Measurements from ENCODE around the gene MCRS1.

Gene MCRS1

DNA sequence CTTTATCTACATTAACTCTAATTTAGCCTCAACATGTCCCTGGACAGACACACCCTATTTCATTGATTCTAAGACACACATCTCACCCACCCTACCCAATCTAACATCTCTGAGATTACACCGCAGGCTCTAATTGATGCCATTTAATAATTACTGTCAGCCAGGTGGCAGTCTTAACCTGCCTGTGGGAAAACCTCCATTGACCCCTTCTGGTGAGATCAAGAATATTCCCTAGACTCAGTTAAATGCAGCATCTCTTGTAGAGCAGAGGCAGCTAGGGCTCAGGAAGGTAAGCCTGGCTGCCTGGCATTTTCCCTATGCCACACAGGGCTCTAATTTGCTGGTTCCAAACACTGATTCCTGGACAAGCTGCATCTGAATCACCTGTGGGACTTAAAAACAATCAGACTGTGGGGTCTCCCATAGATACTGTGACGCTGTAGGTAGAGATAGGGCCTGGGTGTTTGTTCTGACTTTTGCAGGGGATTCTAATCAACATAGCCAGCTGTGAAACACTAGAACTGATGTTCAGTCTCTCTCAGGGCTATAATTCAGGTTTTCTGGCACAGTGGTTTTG, 14.3 kb downstream of the MCRS1 start:
- TF ChIP-seq, protein P1, sequence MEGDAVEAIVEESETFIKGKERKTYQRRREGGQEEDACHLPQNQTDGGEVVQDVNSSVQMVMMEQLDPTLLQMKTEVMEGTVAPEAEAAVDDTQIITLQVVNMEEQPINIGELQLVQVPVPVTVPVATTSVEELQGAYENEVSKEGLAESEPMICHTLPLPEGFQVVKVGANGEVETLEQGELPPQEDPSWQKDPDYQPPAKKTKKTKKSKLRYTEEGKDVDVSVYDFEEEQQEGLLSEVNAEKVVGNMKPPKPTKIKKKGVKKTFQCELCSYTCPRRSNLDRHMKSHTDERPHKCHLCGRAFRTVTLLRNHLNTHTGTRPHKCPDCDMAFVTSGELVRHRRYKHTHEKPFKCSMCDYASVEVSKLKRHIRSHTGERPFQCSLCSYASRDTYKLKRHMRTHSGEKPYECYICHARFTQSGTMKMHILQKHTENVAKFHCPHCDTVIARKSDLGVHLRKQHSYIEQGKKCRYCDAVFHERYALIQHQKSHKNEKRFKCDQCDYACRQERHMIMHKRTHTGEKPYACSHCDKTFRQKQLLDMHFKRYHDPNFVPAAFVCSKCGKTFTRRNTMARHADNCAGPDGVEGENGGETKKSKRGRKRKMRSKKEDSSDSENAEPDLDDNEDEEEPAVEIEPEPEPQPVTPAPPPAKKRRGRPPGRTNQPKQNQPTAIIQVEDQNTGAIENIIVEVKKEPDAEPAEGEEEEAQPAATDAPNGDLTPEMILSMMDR (conservative IDR thresholded peaks at IDR 0.05; ENCODE audit: low read depth): peak; percentile 60
- CTCF ChIA-PET: interaction anchor here (0.5 to 2.7 kb wide), 11 partner anchors 8 to 265 kb away, joined by 3 to 18 read pairs (median 4); no protein-coding TSS in a partner anchor
- POLR2A ChIA-PET (ENCODE audit: low non-redundant PET): interaction anchor here (0.5 kb wide), 1 partner anchor 39 kb away, joined by 3 read pairs; no protein-coding TSS in a partner anchor
- H3K27ac ChIP-seq: no peak overlapping the region
- DNase-seq (ENCODE audit: low spot score): peak; percentile 70

DNA sequence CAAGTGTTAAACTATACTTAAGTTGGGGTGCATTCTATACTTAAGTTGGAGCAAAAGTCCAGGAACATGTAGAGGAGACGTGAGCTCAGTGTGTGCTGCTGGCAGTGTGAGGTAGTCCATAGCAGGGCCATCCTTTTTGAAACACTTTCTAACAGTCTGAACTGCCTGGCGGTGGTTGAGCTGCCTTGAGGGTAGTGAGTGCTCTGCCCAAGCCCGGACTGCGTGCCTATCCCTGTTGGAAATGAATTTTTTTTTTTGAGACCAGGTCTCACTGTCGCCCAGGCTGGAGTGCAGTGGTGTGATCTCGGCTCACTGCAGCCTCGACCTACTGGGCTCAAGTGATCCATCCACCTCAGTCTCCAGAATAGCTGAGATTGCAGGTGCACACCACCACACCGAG, 15.0 kb downstream of the MCRS1 start:
- POLR2A ChIA-PET (ENCODE audit: low non-redundant PET): interaction anchor here (1.0 kb wide), 1 partner anchor 14 kb away, joined by 4 read pairs; no protein-coding TSS in a partner anchor
- no peak for DNase-seq (ENCODE audit: low spot score)
- no peak overlapping the region for H3K27ac ChIP-seq
- CTCF ChIA-PET: interaction anchor here (0.6 to 2.7 kb wide), 8 partner anchors 8 to 286 kb away, joined by 3 to 18 read pairs (median 6); no protein-coding TSS in a partner anchor
- TF ChIP-seq, protein P1 (conservative IDR thresholded peaks at IDR 0.05; ENCODE audit: low read depth): no peak

DNA sequence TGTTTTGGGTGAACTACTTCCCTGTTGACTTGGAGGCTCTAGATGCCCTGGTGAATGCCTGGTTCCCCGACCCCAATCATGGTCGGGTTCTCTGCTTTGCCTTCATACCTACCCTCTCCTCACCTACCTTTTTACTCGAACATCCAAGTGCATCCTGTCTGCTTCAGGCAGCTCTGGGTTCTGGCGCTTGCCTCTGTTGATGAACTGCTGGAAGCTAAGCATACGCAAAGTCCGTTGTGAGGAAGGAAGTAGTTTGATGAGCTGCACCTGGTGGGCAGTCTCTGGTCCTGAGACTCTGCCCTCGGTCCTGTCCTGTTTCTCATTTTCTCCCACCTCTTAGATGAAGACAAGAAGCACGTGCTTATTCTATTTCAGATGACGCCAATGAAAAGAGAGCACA, 15.5 kb downstream of the MCRS1 start:
- TF ChIP-seq, protein P1 (conservative IDR thresholded peaks at IDR 0.05; ENCODE audit: low read depth): no peak
- POLR2A ChIA-PET (ENCODE audit: low non-redundant PET): interaction anchor here (1.0 kb wide), 1 partner anchor 15 kb away, joined by 4 read pairs; no protein-coding TSS in a partner anchor
- CTCF ChIA-PET: interaction anchor here (0.6 to 2.7 kb wide), 6 partner anchors 8 to 286 kb away, joined by 3 to 18 read pairs (median 6); no protein-coding TSS in a partner anchor
- DNase-seq (ENCODE audit: low spot score): no peak
- H3K27ac ChIP-seq: no peak overlapping the region

DNA sequence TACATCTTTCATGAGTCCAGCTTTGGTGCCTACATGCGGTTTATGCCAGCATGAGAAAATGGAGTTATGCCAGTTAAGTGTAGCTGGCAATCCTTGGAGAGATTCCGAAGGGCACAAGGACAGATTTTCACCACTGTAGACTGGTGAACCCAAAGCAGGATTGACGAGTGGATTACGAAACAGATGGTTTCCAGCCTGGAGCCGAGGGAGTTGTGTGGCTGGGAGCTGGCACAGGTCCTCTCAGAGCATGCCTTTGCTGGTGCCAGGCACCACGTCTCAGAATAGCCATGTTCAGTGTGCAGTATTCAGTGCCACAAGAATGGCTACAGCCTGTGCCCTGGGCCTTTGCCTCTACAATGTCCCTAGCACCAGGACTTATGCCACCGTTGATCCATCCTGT, 15.9 kb downstream of the MCRS1 start:
- POLR2A ChIA-PET (ENCODE audit: low non-redundant PET): interaction anchor here (1.0 kb wide), 1 partner anchor 15 kb away, joined by 4 read pairs; no protein-coding TSS in a partner anchor
- no peak overlapping the region for H3K27ac ChIP-seq
- TF ChIP-seq, protein P1 (conservative IDR thresholded peaks at IDR 0.05; ENCODE audit: low read depth): no peak
- DNase-seq (ENCODE audit: low spot score): no peak
- CTCF ChIA-PET: interaction anchor here (1.0 to 2.7 kb wide), 3 partner anchors 29 to 217 kb away, joined by 6 to 18 read pairs (median 7); no protein-coding TSS in a partner anchor

DNA sequence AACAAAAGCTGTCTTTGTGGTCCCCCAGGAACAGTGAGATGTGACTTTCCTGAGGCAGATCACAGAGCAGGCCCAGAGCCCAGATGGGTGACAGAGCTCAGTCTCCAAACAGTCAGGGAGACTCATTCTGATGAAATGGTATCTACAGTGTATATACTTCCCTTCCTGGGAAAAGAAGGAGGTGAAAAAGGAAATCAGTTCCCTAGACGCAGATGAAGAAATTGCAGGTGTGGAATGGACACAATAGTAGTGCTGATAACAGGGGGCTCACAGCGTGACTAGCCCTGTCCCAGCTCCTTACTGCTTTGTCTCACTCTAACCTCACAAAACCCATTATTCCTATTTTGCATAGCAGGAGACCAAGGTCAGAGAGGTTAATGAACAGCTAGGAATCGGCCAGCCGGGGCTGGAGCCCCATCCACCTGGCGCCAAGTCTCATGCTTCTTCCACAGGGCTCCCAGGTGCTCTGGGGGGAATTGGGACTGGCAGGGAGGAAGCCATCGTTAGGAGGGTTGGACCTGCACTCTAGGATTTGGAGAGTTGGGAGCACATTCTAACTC, 17.2 kb downstream of the MCRS1 start:
- ChIA-PET CTCF (interaction anchor here (0.5 to 0.6 kb wide), 2 partner anchors 183 to 451 kb away, joined by 3 read pairs; no protein-coding TSS in a partner anchor), POLR2A (ENCODE audit: low non-redundant PET) (no interaction called here)
- no peak for DNase-seq (ENCODE audit: low spot score)
- H3K27ac ChIP-seq: no peak overlapping the region
- TF ChIP-seq, protein P1 (conservative IDR thresholded peaks at IDR 0.05; ENCODE audit: low read depth): no peak

DNA sequence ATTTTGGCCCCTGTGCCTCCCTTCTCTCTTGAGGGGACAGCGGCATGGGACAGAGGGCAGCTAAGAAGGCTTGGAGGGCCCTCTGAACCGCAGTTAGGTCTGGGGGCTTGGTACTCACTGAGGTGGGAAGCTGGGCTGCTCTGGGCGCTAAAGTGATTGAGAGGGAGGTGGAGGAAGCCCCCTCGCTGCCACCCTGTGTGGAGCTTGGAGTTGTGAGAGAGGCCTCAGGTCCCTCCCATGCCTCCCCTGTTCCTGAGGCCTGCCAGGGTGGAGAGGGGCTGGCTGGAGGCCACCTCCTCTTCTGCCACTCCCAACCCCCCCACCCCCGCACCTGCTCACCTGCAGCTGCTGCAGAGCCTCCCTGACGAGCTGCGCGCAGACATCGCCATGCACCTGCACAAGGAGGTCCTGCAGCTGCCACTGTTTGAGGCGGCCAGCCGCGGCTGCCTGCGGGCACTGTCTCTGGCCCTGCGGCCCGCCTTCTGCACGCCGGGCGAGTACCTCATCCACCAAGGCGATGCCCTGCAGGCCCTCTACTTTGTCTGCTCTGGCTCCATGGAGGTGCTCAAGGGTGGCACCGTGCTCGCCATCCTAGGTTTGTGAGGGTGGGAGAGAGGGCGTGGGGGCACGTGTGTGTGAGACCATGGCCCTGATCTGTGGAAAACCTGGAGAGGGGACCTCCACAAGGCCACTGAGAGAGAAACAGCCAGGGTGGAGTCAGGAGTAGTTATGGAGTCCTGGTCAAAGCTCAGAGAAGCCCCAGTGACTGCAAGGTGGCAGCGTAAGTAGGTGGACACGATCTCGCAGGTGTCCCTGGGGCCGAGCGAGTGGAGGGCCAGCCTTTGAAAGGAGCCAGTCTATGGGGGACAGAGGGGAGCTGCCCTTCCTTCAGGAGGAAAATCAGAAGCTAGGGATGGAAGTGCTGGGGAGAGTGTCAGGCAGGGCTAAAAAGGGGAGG, 17.9 kb downstream of the MCRS1 start:
- no peak for DNase-seq (ENCODE audit: low spot score)
- POLR2A ChIA-PET (ENCODE audit: low non-redundant PET): no interaction called here
- CTCF ChIA-PET: interaction anchor here (0.5 kb wide), 1 partner anchor 183 kb away, joined by 3 read pairs; no protein-coding TSS in a partner anchor
- TF ChIP-seq, protein P1 (conservative IDR thresholded peaks at IDR 0.05; ENCODE audit: low read depth): no peak
- H3K27ac ChIP-seq: no peak overlapping the region
